ENCODE measurements around the gene PCSK5. TPM values are rescaled to one million over a fixed set of nuclear protein-coding genes. Genes with fewer than 3 reads are reported as not detected.

PCSK5 gene
- polyA plus RNA-seq, 1 donor from 2014 or later: 1.7 TPM

- no peak overlapping the region for H3K4me2 ChIP-seq (ENCODE audit: low read length)
- H3F3A ChIP-seq (ENCODE audit: insufficient read depth, low read length, poor library complexity, severe bottlenecking): no peaks in the 10 kb centered on the region
- no peaks in the 10 kb centered on the region for H4K20me1 ChIP-seq (ENCODE audit: insufficient read depth)
- no peak for TF ChIP-seq RAD21 (conservative IDR thresholded peaks at IDR 0.05)
- H2AFZ ChIP-seq (ENCODE audit: low read depth, low read length): no peak overlapping the region
- H3K9me3 ChIP-seq (ENCODE audit: low read length): no peaks in the 10 kb centered on the region
- H3K27ac ChIP-seq (ENCODE audit: low read length): no peak overlapping the region
- no peaks in the 10 kb centered on the region for H3K79me2 ChIP-seq (replicated peaks; ENCODE audit: insufficient read depth, low read length)
- no peaks in the 10 kb centered on the region for H3K27me3 ChIP-seq (ENCODE audit: insufficient read depth, low read depth, low read length)
- H3K36me3 ChIP-seq (ENCODE audit: insufficient read depth, low read length): no peaks in the 10 kb centered on the region
- no peak overlapping the region for H3K4me3 ChIP-seq (ENCODE audit: low read length)
- no peaks in the 10 kb centered on the region for H3K9me2 ChIP-seq (ENCODE audit: insufficient read depth, low read length)
- no peak overlapping the region for H3K9ac ChIP-seq (ENCODE audit: low read length)
Measured at GRCh38 chr9:75947233-75947632, 56.8 kb downstream of the PCSK5 start.

- H3K9me2 ChIP-seq (ENCODE audit: insufficient read depth, low read length): no peaks in the 10 kb centered on the region
- no peak overlapping the region for H3K4me3 ChIP-seq (ENCODE audit: low read length)
- H3K27me3 ChIP-seq (ENCODE audit: insufficient read depth, low read depth, low read length): no peaks in the 10 kb centered on the region
- H3F3A ChIP-seq (ENCODE audit: insufficient read depth, low read length, poor library complexity, severe bottlenecking): no peaks in the 10 kb centered on the region
- no peak overlapping the region for H2AFZ ChIP-seq (ENCODE audit: low read depth, low read length)
- no peaks in the 10 kb centered on the region for H4K20me1 ChIP-seq (ENCODE audit: insufficient read depth)
- TF ChIP-seq SMC3 (conservative IDR thresholded peaks at IDR 0.05; ENCODE audit: poor library complexity) (no peak), POLR2AphosphoS5 (IDR thresholded peaks at IDR 0.05) (no peak), MXI1 (conservative IDR thresholded peaks at IDR 0.05; ENCODE audit: poor library complexity, severe bottlenecking) (no peak), CTCF (IDR thresholded peaks at IDR 0.05; ENCODE audit: poor library complexity, severe bottlenecking) (no peak), REST (IDR thresholded peaks at IDR 0.05; ENCODE audit: borderline replicate concordance) (no peak), RAD21 (conservative IDR thresholded peaks at IDR 0.05) (no peak)
- no peak overlapping the region for H3K4me2 ChIP-seq (ENCODE audit: low read length)
- H3K27ac ChIP-seq (ENCODE audit: low read length): no peak overlapping the region
- H3K79me2 ChIP-seq (replicated peaks; ENCODE audit: insufficient read depth, low read length): no peaks in the 10 kb centered on the region
- no peaks in the 10 kb centered on the region for H3K36me3 ChIP-seq (ENCODE audit: insufficient read depth, low read length)
- no peak overlapping the region for H3K9ac ChIP-seq (ENCODE audit: low read length)
- no peaks in the 10 kb centered on the region for H3K9me3 ChIP-seq (ENCODE audit: low read length)
Measured at GRCh38 chr9:75950998-75951397, 60.5 kb downstream of the PCSK5 start.

GRCh38 chr9:75953218-75953617 is 62.7 kb downstream of the PCSK5 start:
- Histone ChIP-seq H3K9me2 (ENCODE audit: insufficient read depth, low read length) (no peaks in the 10 kb centered on the region), H3K9ac (ENCODE audit: low read length) (no peak overlapping the region)
- TF ChIP-seq RAD21 (conservative IDR thresholded peaks at IDR 0.05): no peak
- TF ChIP-seq REST (IDR thresholded peaks at IDR 0.05; ENCODE audit: borderline replicate concordance): no peak
- no peak for TF ChIP-seq EZH2 (IDR thresholded peaks at IDR 0.05; ENCODE audit: borderline replicate concordance, insufficient read depth, low read length, poor library complexity, severe bottlenecking)
- no peak for TF ChIP-seq TAF1 (IDR thresholded peaks at IDR 0.05; ENCODE audit: low read depth)
- TF ChIP-seq SMC3 (conservative IDR thresholded peaks at IDR 0.05; ENCODE audit: poor library complexity): no peak
- TF ChIP-seq EP300 (conservative IDR thresholded peaks at IDR 0.05; ENCODE audit: poor library complexity, severe bottlenecking): no peak
- TF ChIP-seq POLR2AphosphoS5 (IDR thresholded peaks at IDR 0.05): no peak
- no peak for TF ChIP-seq MXI1 (conservative IDR thresholded peaks at IDR 0.05; ENCODE audit: poor library complexity, severe bottlenecking)
- no peak for TF ChIP-seq CTCF (IDR thresholded peaks at IDR 0.05; ENCODE audit: poor library complexity, severe bottlenecking)

More at GRCh38 chr9:75953218-75953617, 62.7 kb downstream of the PCSK5 start:
- H3K27me3 ChIP-seq (ENCODE audit: insufficient read depth, low read depth, low read length): no peaks in the 10 kb centered on the region
- no peaks in the 10 kb centered on the region for H3K36me3 ChIP-seq (ENCODE audit: insufficient read depth, low read length)
- no peak overlapping the region for H3K4me3 ChIP-seq (ENCODE audit: low read length)
- no peaks in the 10 kb centered on the region for H3K9me3 ChIP-seq (ENCODE audit: low read length)
- no peaks in the 10 kb centered on the region for H3K79me2 ChIP-seq (replicated peaks; ENCODE audit: insufficient read depth, low read length)
- H3K27ac ChIP-seq (ENCODE audit: low read length): no peak overlapping the region
- H3K4me2 ChIP-seq (ENCODE audit: low read length): no peak overlapping the region
- H4K20me1 ChIP-seq (ENCODE audit: insufficient read depth): no peaks in the 10 kb centered on the region
- no peaks in the 10 kb centered on the region for H3F3A ChIP-seq (ENCODE audit: insufficient read depth, low read length, poor library complexity, severe bottlenecking)
- no peak overlapping the region for H2AFZ ChIP-seq (ENCODE audit: low read depth, low read length)

All from neural cell (in vitro differentiated cells).